ENCODE results near the gene POLDIP2.

Gene POLDIP2

DNA sequence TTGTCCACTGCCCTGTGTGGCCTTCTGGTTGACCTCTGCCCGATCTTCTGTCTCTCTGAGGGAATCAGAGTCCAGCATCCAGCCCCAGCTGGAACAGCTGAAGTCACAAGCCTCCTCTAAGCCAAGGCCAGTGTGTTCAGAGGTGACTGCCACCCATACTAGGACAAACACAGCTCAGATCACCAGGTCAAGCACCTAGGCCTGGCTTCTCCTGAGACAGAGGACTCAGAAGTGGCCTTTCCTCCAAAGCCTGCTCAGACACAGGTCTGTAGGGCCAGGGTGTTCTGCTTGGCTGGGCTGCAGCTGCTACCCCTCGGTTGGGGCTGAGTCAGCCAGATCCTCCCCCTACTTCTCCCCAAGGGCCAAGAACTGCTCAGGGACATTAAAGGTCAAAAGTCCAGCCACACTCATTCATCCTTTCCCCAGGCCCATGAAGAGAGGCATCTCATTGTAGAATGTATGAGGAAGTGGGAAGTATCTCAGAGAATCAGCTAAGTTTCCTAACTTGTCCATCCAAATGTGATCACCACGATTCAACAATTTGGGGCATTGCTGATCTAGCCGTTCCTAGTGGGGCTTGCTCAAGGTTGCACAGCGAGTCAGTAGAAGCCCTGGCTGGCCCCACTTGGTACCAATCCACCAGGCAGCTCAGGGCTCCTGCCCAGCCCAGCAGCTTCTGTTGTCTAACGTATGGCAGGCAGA lies 41.1 kb upstream of the POLDIP2 start:
- H3K27me3 ChIP-seq (ENCODE audit: insufficient read depth, poor library complexity, severe bottlenecking), result no peaks in the 10 kb centered on the region
- H3K4me3 ChIP-seq (replicated peaks; ENCODE audit: insufficient read depth, low read length), result no peak overlapping the region
- TF ChIP-seq POLR2AphosphoS5 (IDR thresholded peaks at IDR 0.05; ENCODE audit: low read depth) (no peak), REST (IDR thresholded peaks at IDR 0.05; ENCODE audit: insufficient replicate concordance, low read depth) (no peak), SPI1 (IDR thresholded peaks at IDR 0.05; ENCODE audit: borderline replicate concordance, low read depth) (peak; percentile 38; the same call in 1 of the 2 replicates)
- H3K27ac ChIP-seq (replicated peaks), result no peak overlapping the region
- DNase-seq (ENCODE audit: low read depth in 1 of 2, low spot score in 1 of 2), result no peak

DNA sequence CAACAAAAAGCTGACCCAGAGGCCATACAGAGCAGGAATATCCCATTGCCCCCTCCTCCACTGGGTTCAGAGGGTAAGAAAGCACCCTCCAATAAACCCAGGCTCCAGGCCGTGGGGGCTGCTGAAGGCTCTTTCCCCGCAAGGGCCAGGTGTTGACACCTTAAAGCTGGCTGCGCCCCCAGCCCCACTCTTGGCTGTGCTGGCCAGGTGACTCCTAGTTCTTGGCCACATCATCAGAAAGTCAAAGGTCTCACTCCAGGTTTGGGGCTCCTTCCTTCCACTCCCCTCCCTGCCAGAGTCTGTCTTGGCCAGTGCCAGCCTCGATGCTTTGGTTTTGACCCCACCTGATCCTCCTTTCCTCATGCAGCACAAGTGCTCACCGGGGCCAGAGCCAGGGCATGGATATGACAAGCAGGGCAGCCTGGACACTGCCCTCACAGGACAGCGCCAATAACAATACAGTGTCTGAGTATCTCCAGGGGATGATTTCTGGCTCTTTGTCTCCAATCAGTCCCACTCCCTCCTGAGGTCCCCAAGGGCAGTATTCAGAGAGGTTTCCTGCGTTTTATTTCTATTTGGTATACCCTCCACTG lies 40.5 kb upstream of the POLDIP2 start:
- H3K27ac ChIP-seq (replicated peaks), result no peak overlapping the region
- H3K4me3 ChIP-seq (replicated peaks; ENCODE audit: insufficient read depth, low read length), result no peak overlapping the region
- DNase-seq (ENCODE audit: low read depth in 1 of 2, low spot score in 1 of 2), result no peak
- no peaks in the 10 kb centered on the region for H3K27me3 ChIP-seq (ENCODE audit: insufficient read depth, poor library complexity, severe bottlenecking)
- TF ChIP-seq SPI1 (IDR thresholded peaks at IDR 0.05; ENCODE audit: borderline replicate concordance, low read depth) (no peak), REST (IDR thresholded peaks at IDR 0.05; ENCODE audit: insufficient replicate concordance, low read depth) (no peak), GABPA (IDR thresholded peaks at IDR 0.05; ENCODE audit: low read depth) (no peak), POLR2AphosphoS5 (IDR thresholded peaks at IDR 0.05; ENCODE audit: low read depth) (no peak), CTCF (IDR thresholded peaks at IDR 0.05; ENCODE audit: insufficient read depth, low read length) (no peak)

DNA sequence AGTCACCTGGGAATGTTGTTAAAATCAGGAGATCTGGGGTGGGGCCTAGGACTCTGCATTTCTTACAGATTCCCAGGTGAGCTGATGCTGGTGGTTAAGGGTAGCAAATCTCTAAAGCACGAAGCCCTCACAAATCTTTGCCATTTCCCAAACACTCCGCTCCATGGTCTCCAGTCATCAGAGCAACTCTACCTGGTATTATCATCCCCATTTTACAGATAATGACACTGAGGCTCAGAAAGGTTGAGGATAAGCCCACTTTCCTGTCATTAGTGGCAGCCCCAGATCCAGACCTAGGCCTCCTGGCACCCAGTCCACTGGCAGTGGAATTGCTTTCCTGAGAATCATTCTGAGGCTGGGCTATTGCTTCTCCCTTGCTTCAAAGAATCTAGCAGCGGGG lies 39.9 kb upstream of the POLDIP2 start:
- H3K4me3 ChIP-seq (replicated peaks; ENCODE audit: insufficient read depth, low read length), result no peak overlapping the region
- DNase-seq (ENCODE audit: low read depth in 1 of 2, low spot score in 1 of 2), result no peak
- no peak for TF ChIP-seq POLR2AphosphoS5 (IDR thresholded peaks at IDR 0.05; ENCODE audit: low read depth)
- no peak for TF ChIP-seq REST (IDR thresholded peaks at IDR 0.05; ENCODE audit: insufficient replicate concordance, low read depth)
- TF ChIP-seq SPI1 (IDR thresholded peaks at IDR 0.05; ENCODE audit: borderline replicate concordance, low read depth), result no peak
- no peak for TF ChIP-seq GABPA (IDR thresholded peaks at IDR 0.05; ENCODE audit: low read depth)
- TF ChIP-seq CTCF (IDR thresholded peaks at IDR 0.05; ENCODE audit: insufficient read depth, low read length), result no peak
- H3K27me3 ChIP-seq (ENCODE audit: insufficient read depth, poor library complexity, severe bottlenecking), result no peaks in the 10 kb centered on the region
- no peak overlapping the region for H3K27ac ChIP-seq (replicated peaks)
